Panc1 (cell line): ENCODE measurements around the gene MOGAT3. TPM values are rescaled to one million over a fixed set of nuclear protein-coding genes. Genes with fewer than 3 reads are reported as not detected.

ENCODE experiments used
- ATAC-seq: fragments of 200-7000 bp; cut with Tn5 transposase; 2 replicates; pipeline ENCODE4 v1.9.1; 2020; ENCODE audit warnings: mild to moderate bottlenecking, moderate library complexity
- BruUV-seq: library from RNA; stranded (reverse); fragments of 400-500 nt; replicated peaks from 2 replicates; lab custom pipeline; 2021; lab: Mats Ljungman, UMichigan
- CTCF ChIA-PET: fragments of 300-600 bp; sonication (Branson Sonifier 250); formaldehyde crosslinking; loops from one replicate; lab custom pipeline; 2022; ENCODE audit warnings: antibody characterized with exemption; lab: Charles Lee
- POLR2A ChIA-PET: fragments of 300-600 bp; sonication (Branson Sonifier 250); formaldehyde crosslinking; loops from one replicate; lab custom pipeline; 2022; ENCODE audit warnings: antibody characterized with exemption; lab: Charles Lee
- DNase-seq: peaks from one replicate; pipeline ENCODE4 v3.0.0-alpha.2; 2010; ENCODE audit warnings: low read depth, low spot score
- H3K27ac ChIP-seq: 2 replicates; pipeline ENCODE4 v1.5.1; 2011; ENCODE audit warnings: mild to moderate bottlenecking, low read length, inconsistent platforms
- H3K27me3 ChIP-seq: fragments of 200-500 bp; sonication (Bioruptor generic); 2 replicates; pipeline ENCODE4 v1.6.0; 2014; ENCODE audit warnings: low read length, inconsistent platforms; ENCODE audit not compliant: control insufficient read depth, insufficient read depth
- H3K36me3 ChIP-seq: fragments of 200-500 bp; sonication (Bioruptor generic); 2 replicates; pipeline ENCODE4 v1.5.1; 2014; ENCODE audit warnings: inconsistent platforms, mild to moderate bottlenecking, low read length, moderate library complexity; ENCODE audit not compliant: control insufficient read depth, insufficient read depth
- H3K4me1 ChIP-seq: 2 replicates; pipeline ENCODE4 v1.5.1; 2011; ENCODE audit warnings: inconsistent platforms, mild to moderate bottlenecking, low read length, moderate library complexity; ENCODE audit not compliant: control insufficient read depth, insufficient read depth
- H3K4me3 ChIP-seq, 2 experiments: 2 replicates each; pipeline ENCODE4 v1.5.1; 2011 to 2012; ENCODE audit warnings: low read depth in 2 of 2, low read length in 2 of 2, mild to moderate bottlenecking in 2 of 2, inconsistent platforms in 1 of 2, moderate library complexity in 1 of 2
- H3K9me3 ChIP-seq: fragments of 200-500 bp; sonication (Bioruptor generic); 2 replicates; pipeline ENCODE4 v1.5.1; 2014; ENCODE audit warnings: low read depth, mild to moderate bottlenecking, inconsistent platforms, low read length, moderate library complexity; ENCODE audit not compliant: control insufficient read depth, insufficient read depth
- POLR2AphosphoS5 ChIP-seq: IDR thresholded peaks from 2 replicates; pipeline ENCODE4 v1.6.1; 2012; ENCODE audit warnings: mild to moderate bottlenecking, low read depth, low read length, moderate library complexity
- TCF7L2 ChIP-seq: IDR thresholded peaks from 2 replicates; pipeline ENCODE4 v1.6.1; 2011; ENCODE audit warnings: mild to moderate bottlenecking, low read depth, low read length, inconsistent platforms
- in situ Hi-C: cut with HindIII; loops from 2 replicates; pipeline ENCODE4 v1.10.0; 2016; ENCODE audit warnings: low sequenced_read_pairs, low pct_unique_long_range_greater_than_20kb
- intact Hi-C: fragments of 100-400 bp; cut with micrococcal nuclease; formaldehyde crosslinking; loops from one replicate; pipeline ENCODE4 v1.10.0; 2022; ENCODE audit not compliant: unreplicated experiment
- total RNA-seq: library from RNA; stranded (reverse); gene quantifications from one replicate; pipeline ENCODE4 v1.2.1, GENCODE V29; 2021; ENCODE audit not compliant: unreplicated experiment
- TF ChIP-seq, protein P1 (sequence below): fragments of 450-650 bp; IDR thresholded peaks from 2 replicates; pipeline ENCODE4 v1.5.1; 2017; ENCODE audit warnings: mild to moderate bottlenecking
- TF ChIP-seq, protein P2 (sequence below), 2 experiments: IDR thresholded peaks; 2 replicates each; pipeline ENCODE4 v1.6.1; 2011 to 2012; ENCODE audit warnings: low read depth in 2 of 2, control low read depth in 1 of 2, low read length in 1 of 2, mild to moderate bottlenecking in 1 of 2, moderate library complexity in 1 of 2; ENCODE audit not compliant: insufficient read depth in 1 of 2

Gene MOGAT3
- total RNA-seq, 1 experiment from 2014 or later: 0.23 TPM

DNA sequence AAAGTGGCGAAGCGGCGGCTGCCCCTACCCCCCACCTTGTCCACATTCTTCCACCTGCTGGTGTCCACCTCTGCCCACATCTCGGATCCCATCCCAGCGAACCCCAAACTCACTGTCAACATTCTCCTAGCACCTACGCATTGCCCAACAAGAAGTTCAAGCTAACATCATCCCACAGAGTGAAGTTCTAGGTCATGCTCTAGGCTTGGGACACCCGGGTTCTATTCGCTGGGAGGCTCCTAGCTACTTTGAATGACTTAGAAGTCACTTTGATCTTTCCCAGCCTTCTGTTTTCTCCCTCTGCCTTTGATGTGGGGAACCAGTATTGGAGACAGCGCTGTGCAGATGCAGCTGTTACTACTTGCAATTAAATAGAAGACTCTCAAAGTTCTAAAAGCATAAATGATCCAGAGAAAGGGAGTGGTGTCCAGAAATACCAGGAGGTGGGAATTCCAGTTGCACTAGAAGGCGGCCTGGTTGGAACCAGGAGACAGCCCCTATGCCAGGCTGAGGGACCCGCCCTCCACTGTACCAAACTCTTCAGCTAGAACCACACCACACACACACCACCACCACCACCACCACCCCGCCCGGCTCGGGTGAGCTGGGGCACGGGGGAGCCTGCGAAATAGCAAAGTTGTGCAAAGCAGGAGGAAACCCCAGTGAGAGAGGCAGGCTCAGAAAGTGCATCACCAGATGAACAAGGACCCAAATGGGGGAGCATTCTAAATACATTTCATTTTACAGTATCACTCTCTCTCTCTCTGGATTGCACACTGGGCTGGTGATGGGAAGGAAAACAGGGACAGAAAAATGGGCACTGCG, 30.0 kb downstream of the MOGAT3 start:
- H3K27me3 ChIP-seq: peaks cover 16% of the 10 kb centered on the region
- TF ChIP-seq, protein P1, sequence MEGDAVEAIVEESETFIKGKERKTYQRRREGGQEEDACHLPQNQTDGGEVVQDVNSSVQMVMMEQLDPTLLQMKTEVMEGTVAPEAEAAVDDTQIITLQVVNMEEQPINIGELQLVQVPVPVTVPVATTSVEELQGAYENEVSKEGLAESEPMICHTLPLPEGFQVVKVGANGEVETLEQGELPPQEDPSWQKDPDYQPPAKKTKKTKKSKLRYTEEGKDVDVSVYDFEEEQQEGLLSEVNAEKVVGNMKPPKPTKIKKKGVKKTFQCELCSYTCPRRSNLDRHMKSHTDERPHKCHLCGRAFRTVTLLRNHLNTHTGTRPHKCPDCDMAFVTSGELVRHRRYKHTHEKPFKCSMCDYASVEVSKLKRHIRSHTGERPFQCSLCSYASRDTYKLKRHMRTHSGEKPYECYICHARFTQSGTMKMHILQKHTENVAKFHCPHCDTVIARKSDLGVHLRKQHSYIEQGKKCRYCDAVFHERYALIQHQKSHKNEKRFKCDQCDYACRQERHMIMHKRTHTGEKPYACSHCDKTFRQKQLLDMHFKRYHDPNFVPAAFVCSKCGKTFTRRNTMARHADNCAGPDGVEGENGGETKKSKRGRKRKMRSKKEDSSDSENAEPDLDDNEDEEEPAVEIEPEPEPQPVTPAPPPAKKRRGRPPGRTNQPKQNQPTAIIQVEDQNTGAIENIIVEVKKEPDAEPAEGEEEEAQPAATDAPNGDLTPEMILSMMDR: no peak
- no peak for TF ChIP-seq POLR2AphosphoS5
- TF ChIP-seq, protein P2, sequence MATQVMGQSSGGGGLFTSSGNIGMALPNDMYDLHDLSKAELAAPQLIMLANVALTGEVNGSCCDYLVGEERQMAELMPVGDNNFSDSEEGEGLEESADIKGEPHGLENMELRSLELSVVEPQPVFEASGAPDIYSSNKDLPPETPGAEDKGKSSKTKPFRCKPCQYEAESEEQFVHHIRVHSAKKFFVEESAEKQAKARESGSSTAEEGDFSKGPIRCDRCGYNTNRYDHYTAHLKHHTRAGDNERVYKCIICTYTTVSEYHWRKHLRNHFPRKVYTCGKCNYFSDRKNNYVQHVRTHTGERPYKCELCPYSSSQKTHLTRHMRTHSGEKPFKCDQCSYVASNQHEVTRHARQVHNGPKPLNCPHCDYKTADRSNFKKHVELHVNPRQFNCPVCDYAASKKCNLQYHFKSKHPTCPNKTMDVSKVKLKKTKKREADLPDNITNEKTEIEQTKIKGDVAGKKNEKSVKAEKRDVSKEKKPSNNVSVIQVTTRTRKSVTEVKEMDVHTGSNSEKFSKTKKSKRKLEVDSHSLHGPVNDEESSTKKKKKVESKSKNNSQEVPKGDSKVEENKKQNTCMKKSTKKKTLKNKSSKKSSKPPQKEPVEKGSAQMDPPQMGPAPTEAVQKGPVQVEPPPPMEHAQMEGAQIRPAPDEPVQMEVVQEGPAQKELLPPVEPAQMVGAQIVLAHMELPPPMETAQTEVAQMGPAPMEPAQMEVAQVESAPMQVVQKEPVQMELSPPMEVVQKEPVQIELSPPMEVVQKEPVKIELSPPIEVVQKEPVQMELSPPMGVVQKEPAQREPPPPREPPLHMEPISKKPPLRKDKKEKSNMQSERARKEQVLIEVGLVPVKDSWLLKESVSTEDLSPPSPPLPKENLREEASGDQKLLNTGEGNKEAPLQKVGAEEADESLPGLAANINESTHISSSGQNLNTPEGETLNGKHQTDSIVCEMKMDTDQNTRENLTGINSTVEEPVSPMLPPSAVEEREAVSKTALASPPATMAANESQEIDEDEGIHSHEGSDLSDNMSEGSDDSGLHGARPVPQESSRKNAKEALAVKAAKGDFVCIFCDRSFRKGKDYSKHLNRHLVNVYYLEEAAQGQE (IDR thresholded peaks at IDR 0.05; ENCODE audit: insufficient read depth in 1 of 2, low read depth in 2 of 2, low read length in 1 of 2): no peak
- TF ChIP-seq TCF7L2: peak; percentile 52; the same call in 1 of the 2 replicates
- no peaks in the 10 kb centered on the region for H3K9me3 ChIP-seq
- BruUV-seq: no TSS peak
- CTCF ChIA-PET: interaction anchor here (0.9 to 1.6 kb wide), 4 partner anchors 21 to 27 kb away, joined by 3 to 10 read pairs (median 6); no protein-coding TSS in a partner anchor
- intact Hi-C loops: no loop called here
- no peak overlapping the region for H3K27ac ChIP-seq
- DNase-seq (no peak), ATAC-seq (no peak)
- POLR2A ChIA-PET: interaction anchor here (0.6 kb wide), 2 partner anchors 86 to 91 kb away, joined by 6 to 11 read pairs; partner anchors contain the start of gene TRIM56
- peaks cover 47% of the 10 kb centered on the region for H3K4me1 ChIP-seq
- no peaks in the 10 kb centered on the region for H3K36me3 ChIP-seq
- in situ Hi-C loops: no loop called here
- H3K4me3 ChIP-seq: no peak overlapping the region

DNA sequence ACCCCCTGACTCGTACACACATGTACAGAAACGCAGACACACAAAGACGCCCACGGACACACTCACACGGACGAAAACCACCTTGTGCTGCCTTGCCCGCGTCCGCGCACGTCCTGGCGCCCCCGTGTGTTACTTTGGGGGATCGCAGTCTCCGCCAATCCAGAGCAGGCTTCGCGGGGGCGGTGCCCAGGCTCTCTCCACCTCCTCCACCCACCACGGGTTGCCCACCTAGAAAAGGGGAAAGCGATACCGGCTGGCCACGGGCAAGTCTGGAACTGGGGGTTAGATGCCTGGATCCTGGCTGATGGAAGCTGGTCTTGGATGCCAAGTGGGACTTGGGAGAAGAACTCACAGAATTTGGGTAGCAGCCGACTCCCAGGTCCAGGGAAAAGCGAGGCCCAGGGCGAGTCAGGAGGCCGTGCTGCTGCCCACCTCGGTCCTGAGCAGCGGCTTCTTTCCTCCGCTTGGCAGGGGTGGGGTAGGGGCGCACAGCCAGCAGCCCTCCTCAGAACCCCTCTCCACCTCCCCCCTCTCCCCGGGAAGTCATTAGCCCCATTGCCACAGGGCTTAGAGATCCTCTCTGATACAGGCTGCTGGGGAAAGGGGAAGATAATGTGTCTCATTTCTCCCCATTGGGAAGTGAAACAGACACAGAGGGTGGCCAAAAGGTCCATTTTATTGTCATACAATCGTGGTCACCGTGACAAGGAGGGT, 30.8 kb downstream of the MOGAT3 start:
- Histone ChIP-seq H3K36me3 (no peaks in the 10 kb centered on the region), H3K27me3 (peaks cover 16% of the 10 kb centered on the region), H3K4me3 (peak overlapping the region; percentile 8 to 46; a peak in 3 of 4 replicates), H3K9me3 (no peaks in the 10 kb centered on the region), H3K27ac (no peak overlapping the region), H3K4me1 (peaks cover 50% of the 10 kb centered on the region)
- ChIA-PET CTCF (interaction anchor here (0.9 to 1.6 kb wide), 2 partner anchors 23 to 26 kb away, joined by 5 to 10 read pairs; no protein-coding TSS in a partner anchor), POLR2A (interaction anchor here (0.6 kb wide), 1 partner anchor 90 kb away, joined by 6 read pairs; no protein-coding TSS in a partner anchor)
- in situ Hi-C loops (no loop called here), intact Hi-C loops (no loop called here)
- no peak for TF ChIP-seq TCF7L2
- TF ChIP-seq, protein P1: peak; percentile 98
- TF ChIP-seq, protein P2 (IDR thresholded peaks at IDR 0.05; ENCODE audit: insufficient read depth in 1 of 2, low read depth in 2 of 2, low read length in 1 of 2): peak in 1 of 2 experiments; percentile 73; a peak in 2 of 4 replicates
- ATAC-seq (peak; percentile 43), DNase-seq (no peak)
- no TSS peak for BruUV-seq
